ENCODE data around the gene ALDH9A1. TPM values are rescaled to one million over a fixed set of nuclear protein-coding genes. Genes with fewer than 3 reads are reported as not detected.

ALDH9A1 gene
- total and polyA plus RNA-seq, 2 of the 4 experiments (the other 2 are of a cell fraction) = 43.5 to 43.7 TPM

GRCh38 chr1:165630629-165631341, 67.6 kb downstream of the ALDH9A1 start, which contains the start of gene MGST3:
MGST3 (plus strand) TSS chr1:165631234; CDS start chr1:165649848, 18,614 bp downstream.
- Histone ChIP-seq H2BK120ac (ENCODE audit: low read depth, low read length) (peak within 1 kb of the TSS; percentile 99), H3K56ac (ENCODE audit: extremely low read depth, insufficient read depth, low read length) (peak within 1 kb of the TSS; percentile 97), H4K8ac (ENCODE audit: low read depth in 2 of 2, low read length in 2 of 2) (peak within 1 kb of the TSS; percentile 19 to 99), H3K79me1 (ENCODE audit: low read depth in 1 of 2, low read length in 2 of 2) (peaks cover 9 to 44% of the 10 kb centered on the region in 2 experiments), H3K9me3 (ENCODE audit: control insufficient read depth, insufficient read depth, low read length) (no peaks in the 10 kb centered on the region), H4K5ac (ENCODE audit: low read depth, low read length) (peak within 1 kb of the TSS; percentile 84), H4K20me1 (ENCODE audit: insufficient read depth, low read length) (peaks cover 36% of the 10 kb centered on the region), H2BK20ac (ENCODE audit: low read depth, low read length) (peak within 1 kb of the TSS; percentile 99), H3K27me3 (ENCODE audit: control insufficient read depth, insufficient read depth, low read length) (no peaks in the 10 kb centered on the region), H3K4ac (ENCODE audit: low read depth, low read length) (peak within 1 kb of the TSS; percentile 98), H3K9me1 (ENCODE audit: insufficient read depth, low read length) (no peaks in the 10 kb centered on the region; the same call in none of the 2 replicates), H3K14ac (replicated peaks; ENCODE audit: low read depth, low read length) (peak within 1 kb of the TSS; percentile 99), H3K9ac (ENCODE audit: low read depth, low read length) (peak within 1 kb of the TSS; percentile 82), H3K23ac (ENCODE audit: low read depth, low read length) (peak within 1 kb of the TSS; percentile 98), H3K36me3 (ENCODE audit: control insufficient read depth, insufficient read depth, low read length) (no peaks in the 10 kb centered on the region; the same call in 1 of the 2 replicates), H3K4me2 (ENCODE audit: low read depth, low read length) (peak within 1 kb of the TSS; percentile 95), H3K4me3 (ENCODE audit: insufficient read depth, low read depth, low read length) (peak within 1 kb of the TSS; percentile 74), H2BK15ac (ENCODE audit: low read depth, low read length) (peak within 1 kb of the TSS; percentile 97; the same call in 2 of the 3 replicates), H3K27ac (ENCODE audit: insufficient read depth, low read length) (peak within 1 kb of the TSS; percentile 88), H4K91ac (ENCODE audit: insufficient read depth, low read depth, low read length) (peak within 1 kb of the TSS; percentile 98), H2BK5ac (ENCODE audit: low read depth, low read length, poor library complexity, severe bottlenecking) (peak within 1 kb of the TSS; percentile 90), H2AK9ac (replicated peaks; ENCODE audit: low read depth, low read length, poor library complexity) (peak within 1 kb of the TSS; percentile 87), H2AK5ac (ENCODE audit: low read depth, low read length) (peak within 1 kb of the TSS; percentile 29; the same call in 1 of the 2 replicates), H3K4me1 (ENCODE audit: control insufficient read depth, insufficient read depth, low read length) (peaks cover 2% of the 10 kb centered on the region), H2AFZ (replicated peaks; ENCODE audit: low read length, poor library complexity) (peak within 1 kb of the TSS; percentile 98), H3K18ac (ENCODE audit: low read depth, low read length) (peak within 1 kb of the TSS; percentile 94)
- dilution Hi-C loops (cut with HindIII; ENCODE audit: low sequenced_read_pairs, unreplicated experiment) (no loop called here), in situ Hi-C loops (cut with MboI; ENCODE audit: low sequenced_read_pairs) (no loop called here), intact Hi-C loops (cut with micrococcal nuclease) (loop anchor here (1.0 to 10.0 kb wide), 3 partner anchors 29 to 268 kb away; partner anchors contain the start of gene UCK2)
- ATAC-seq (ENCODE audit: low read depth) (peak; percentile 93), DNase-seq (peak; percentile 95)
- WGBS, 2 experiments (ENCODE audit: extremely low coverage in 2 of 2, insufficient read length in 1 of 2) = 2% methylated on average over 25 of the region's 56 CpGs; no CpG with 5 or more reads in 1 of the 2 experiments
- BruUV-seq (replicated peaks) = no TSS peak
- ChIA-PET POLR2A (ENCODE audit: unreplicated experiment) (no interaction called here), CTCF (no interaction called here)
- TF ChIP-seq CHD1 (IDR thresholded peaks at IDR 0.05; ENCODE audit: low read depth, low read length) = 0 out of 2 replicates have a peak, but pooled peaks have one; percentile 33
- peak; percentile 75; the same call in 1 of the 2 replicates for TF ChIP-seq MXI1 (IDR thresholded peaks at IDR 0.05; ENCODE audit: borderline replicate concordance, low read depth, low read length)
- TF ChIP-seq MAFK (IDR thresholded peaks at IDR 0.05; ENCODE audit: low read depth, low read length) = peak; percentile 48; the same call in 1 of the 2 replicates
- no peak for TF ChIP-seq SMC3 (IDR thresholded peaks at IDR 0.05; ENCODE audit: low read depth, low read length)
- peak; percentile 55 for TF ChIP-seq CEBPB (IDR thresholded peaks at IDR 0.05; ENCODE audit: low read depth, low read length)
- TF ChIP-seq RAD21 (IDR thresholded peaks at IDR 0.05; ENCODE audit: low read length) = no peak
- peak; percentile 42; the same call in 1 of the 2 replicates for TF ChIP-seq POLR2A (IDR thresholded peaks at IDR 0.05; ENCODE audit: low read depth, low read length)
- no peak for TF ChIP-seq RFX5 (IDR thresholded peaks at IDR 0.05; ENCODE audit: low read depth, low read length)
- TF ChIP-seq NFE2L2 (IDR thresholded peaks at IDR 0.05; ENCODE audit: low read depth, low read length) = 0 out of 2 replicates have a peak, but pooled peaks have one; percentile 4
- no peak for TF ChIP-seq ELK1 (IDR thresholded peaks at IDR 0.05; ENCODE audit: borderline replicate concordance, low read depth, low read length)
- TF ChIP-seq MAZ (IDR thresholded peaks at IDR 0.05; ENCODE audit: borderline replicate concordance, low read depth, low read length) = peak; percentile 62; the same call in 1 of the 2 replicates
- TF ChIP-seq CTCF (conservative IDR thresholded peaks at IDR 0.05; ENCODE audit: low read depth, low read length) = no peak
- no peak; the same call in 1 of the 2 replicates for TF ChIP-seq BHLHE40 (IDR thresholded peaks at IDR 0.05; ENCODE audit: low read depth, low read length)
- TF ChIP-seq FOS (IDR thresholded peaks at IDR 0.05; ENCODE audit: low read depth, low read length) = no peak
